ENCODE data around the gene RNU1-3.

Gene RNU1-3

GRCh38 chr1:16617778-16618580, 48.8 kb downstream of the RNU1-3 start:
- DNase-seq, result no peak

- no peak for DNase-seq
These were observed 49.6 kb downstream of the RNU1-3 start for GRCh38 chr1:16617114-16617631.
